ENCODE measurements around the gene TMEM151B. TPM values are rescaled to one million over a fixed set of nuclear protein-coding genes. Genes with fewer than 3 reads are reported as not detected.
A peak's percentile ranks its signal among the peaks of the same experiment; 100 is the strongest.

The TMEM151B gene
- total and polyA plus RNA-seq, 9 of the 15 experiments (the other 6 are each of a cell fraction or from before 2014, with no cell fraction given): not detected

GRCh38 chr6:44237021-44237812, 33.0 kb upstream of the TMEM151B start (continued):
- 0 out of 2 replicates have a peak, but pooled peaks have one; percentile 10 for TF ChIP-seq POLR2AphosphoS5 (IDR thresholded peaks at IDR 0.05; ENCODE audit: control insufficient read depth, insufficient read depth, low read depth, low read length)
- TF ChIP-seq ETV5 (CRISPR knock-in tag; IDR thresholded peaks at IDR 0.05; ENCODE audit: low read depth): no peak
- TF ChIP-seq SAP30 (IDR thresholded peaks at IDR 0.05; ENCODE audit: borderline replicate concordance, insufficient read depth, low read depth, low read length, poor library complexity, severe bottlenecking): no peak
- peak; percentile 42 for TF ChIP-seq NFE2 (IDR thresholded peaks at IDR 0.05; ENCODE audit: low read depth)
- peak; percentile 58; the same call in 1 of the 2 replicates for TF ChIP-seq THAP12 (CRISPR knock-in tag; IDR thresholded peaks at IDR 0.05)
- no peak for TF ChIP-seq HEY1 (CRISPR knock-in tag; IDR thresholded peaks at IDR 0.05; ENCODE audit: borderline replicate concordance)
- TF ChIP-seq NBN (IDR thresholded peaks at IDR 0.05; ENCODE audit: low read depth): no peak
- TF ChIP-seq GATAD2A (IDR thresholded peaks at IDR 0.05): peak; percentile 49; the same call in 1 of the 2 replicates
- no peak for TF ChIP-seq MLX (CRISPR knock-in tag; conservative IDR thresholded peaks at IDR 0.05)
- no peak for TF ChIP-seq HDAC6 (IDR thresholded peaks at IDR 0.05; ENCODE audit: low read depth, low read length)
- peak; percentile 58 for TF ChIP-seq PKNOX1 (IDR thresholded peaks at IDR 0.05)
- TF ChIP-seq ZNF395 (CRISPR knock-in tag; IDR thresholded peaks at IDR 0.05): no peak
- TF ChIP-seq TBP (optimal IDR thresholded peaks at IDR 0.05; ENCODE audit: low read depth, low read length): peak; percentile 12
- no peak; the same call in 1 of the 2 replicates for TF ChIP-seq FOXP1 (CRISPR knock-in tag; IDR thresholded peaks at IDR 0.05)
- TF ChIP-seq ZKSCAN8 (CRISPR knock-in tag; IDR thresholded peaks at IDR 0.05): no peak
- no peak for TF ChIP-seq TOE1 (IDR thresholded peaks at IDR 0.05; ENCODE audit: borderline replicate concordance)
- TF ChIP-seq TOE1 (CRISPR knock-in tag; IDR thresholded peaks at IDR 0.05; ENCODE audit: borderline replicate concordance, low read depth): no peak
- peak; percentile 68 for TF ChIP-seq SMARCE1 (IDR thresholded peaks at IDR 0.05)
- TF ChIP-seq FUS (optimal IDR thresholded peaks at IDR 0.05; ENCODE audit: low read depth, low read length): no peak
- 0 out of 2 replicates have a peak, but pooled peaks have one; percentile 13 for TF ChIP-seq ERF (CRISPR knock-in tag; IDR thresholded peaks at IDR 0.05)
- no peak for TF ChIP-seq ZNF436 (CRISPR knock-in tag; IDR thresholded peaks at IDR 0.05)
- TF ChIP-seq PRPF4 (IDR thresholded peaks at IDR 0.05; ENCODE audit: insufficient read depth, low read depth, low read length, poor library complexity, severe bottlenecking): no peak

All from K562 (cell line).